Stimulated activated CD8-positive, alpha-beta memory T cell treated with anti-CD3 and anti-CD28 coated beads, Interleukin-7, amount 100 ng/mL, for 24 hours (primary cell): Measurements from ENCODE around the gene GRIN2C.
A peak's percentile ranks its signal among the peaks of the same experiment; 100 is the strongest.

ENCODE experiments used
- DNase-seq: peaks from one replicate; pipeline ENCODE4 v3.0.0-alpha.2; 2020; ENCODE audit warnings: low read depth

GRIN2C gene

GRCh38 chr17:74864297-74864865 is 4.7 kb upstream of the GRIN2C start:
- no peak for DNase-seq

- DNase-seq, result no peak
These were observed 4.0 kb upstream of the GRIN2C start for GRCh38 chr17:74863420-74864296.

- no peak for DNase-seq
These were observed 3.2 kb upstream of the GRIN2C start for GRCh38 chr17:74862919-74863318.

- DNase-seq, result peak; percentile 56
These were observed 2.6 kb upstream of the GRIN2C start for GRCh38 chr17:74862108-74862901.

- DNase-seq, result no peak
These were observed 2.0 kb upstream of the GRIN2C start for GRCh38 chr17:74861662-74862107.

GRCh38 chr17:74860872-74861661 is 1.4 kb upstream of the GRIN2C start:
- no peak for DNase-seq

GRCh38 chr17:74860229-74860871 is 665 bp upstream of the GRIN2C start:
- DNase-seq, result no peak

GRCh38 chr17:74858672-74859458 is 820 bp downstream of the GRIN2C start:
- no peak for DNase-seq

- DNase-seq, result no peak
These were observed 2.5 kb downstream of the GRIN2C start for GRCh38 chr17:74857191-74857590.

GRCh38 chr17:74856112-74856511 is 3.6 kb downstream of the GRIN2C start:
- no peak for DNase-seq

GRCh38 chr17:74855323-74855722 is 4.4 kb downstream of the GRIN2C start:
- no peak for DNase-seq

- DNase-seq, result no peak
These were observed 4.9 kb downstream of the GRIN2C start for GRCh38 chr17:74854792-74855191.

- DNase-seq, result no peak
These were observed 6.0 kb downstream of the GRIN2C start for GRCh38 chr17:74853669-74854068.

- DNase-seq, result no peak
These were observed 6.7 kb downstream of the GRIN2C start for GRCh38 chr17:74853048-74853397.

- DNase-seq, result peak; percentile 10
These were observed 7.2 kb downstream of the GRIN2C start for GRCh38 chr17:74852237-74853047.

GRCh38 chr17:74851612-74852236 is 8.0 kb downstream of the GRIN2C start:
- DNase-seq, result no peak

GRCh38 chr17:74850914-74851313 is 8.8 kb downstream of the GRIN2C start:
- no peak for DNase-seq

GRCh38 chr17:74850310-74850709 is 9.4 kb downstream of the GRIN2C start:
- DNase-seq, result no peak

GRCh38 chr17:74848656-74849399 is 10.9 kb downstream of the GRIN2C start:
- DNase-seq, result no peak
